Karpas-422 (cell line): Measurements from ENCODE around the gene MYH13. TPM values are rescaled to one million over a fixed set of nuclear protein-coding genes. Genes with fewer than 3 reads are reported as not detected.

Experiments used
- DNase-seq: peaks from one replicate; pipeline ENCODE4 v3.0.0-alpha.2; 2015
- H2AFZ ChIP-seq: fragments of 200-600 bp; sonication (generic); 2 replicates; pipeline ENCODE4 v1.6.1; 2014; ENCODE audit warnings: antibody characterized with exemption, low read length, mixed read lengths
- H3K27ac ChIP-seq: fragments of 200-600 bp; sonication (generic); 2 replicates; pipeline ENCODE4 v1.5.1; 2014; ENCODE audit warnings: mild to moderate bottlenecking, low read length, moderate library complexity
- H3K27me3 ChIP-seq: fragments of 200-600 bp; sonication (generic); 2 replicates; pipeline ENCODE4 v1.6.1; 2014; ENCODE audit warnings: low read length, mixed read lengths
- H3K36me3 ChIP-seq: fragments of 200-600 bp; sonication (generic); 2 replicates; pipeline ENCODE4 v1.6.1; 2014; ENCODE audit warnings: low read length, mixed read lengths; ENCODE audit not compliant: insufficient read depth
- H3K4me1 ChIP-seq: fragments of 200-600 bp; sonication (generic); 2 replicates; pipeline ENCODE4 v1.6.1; 2014; ENCODE audit warnings: mild to moderate bottlenecking, low read length, mixed read lengths
- H3K4me2 ChIP-seq: fragments of 200-600 bp; sonication (generic); 2 replicates; pipeline ENCODE4 v1.6.1; 2014; ENCODE audit warnings: low read length, low read depth, mild to moderate bottlenecking; ENCODE audit not compliant: poor library complexity, severe bottlenecking
- H3K4me3 ChIP-seq: fragments of 200-600 bp; sonication (generic); 2 replicates; pipeline ENCODE4 v1.5.1; 2014; ENCODE audit warnings: mild to moderate bottlenecking, antibody characterized with exemption, low read length, mixed read lengths
- H3K79me2 ChIP-seq: fragments of 200-600 bp; sonication (generic); 2 replicates; pipeline ENCODE4 v1.6.1; 2014; ENCODE audit warnings: mild to moderate bottlenecking, low read length, mixed read lengths
- H3K9ac ChIP-seq: fragments of 200-600 bp; sonication (generic); 2 replicates; pipeline ENCODE4 v1.6.0; 2014; ENCODE audit warnings: low read length
- H3K9me2 ChIP-seq: fragments of 200-600 bp; sonication (generic), shearing (Covaris generic); replicated peaks from 2 replicates; pipeline ENCODE4 v1.6.0; 2014; ENCODE audit warnings: mild to moderate bottlenecking, low read length, moderate library complexity; ENCODE audit not compliant: insufficient read depth
- H3K9me3 ChIP-seq: fragments of 300-700, 200-600 bp; sonication (generic); 2 replicates; pipeline ENCODE4 v1.6.1; 2014; ENCODE audit warnings: low read length, mixed read lengths
- H4K20me1 ChIP-seq: fragments of 200-600 bp; sonication (generic); 2 replicates; pipeline ENCODE4 v1.6.1; 2014; ENCODE audit warnings: mild to moderate bottlenecking, antibody characterized with exemption, low read length, low read depth; ENCODE audit not compliant: insufficient read depth
- total RNA-seq: library from RNA; depleted of rRNA; stranded (reverse); fragments of >200 nt; shearing (Covaris generic); gene quantifications from 2 replicates; pipeline ENCODE4 v1.2.3, GENCODE V29; 2014; ENCODE audit warnings: low replicate concordance

MYH13 gene
- total RNA-seq, 1 experiment from 2014 or later, result not detected

DNA sequence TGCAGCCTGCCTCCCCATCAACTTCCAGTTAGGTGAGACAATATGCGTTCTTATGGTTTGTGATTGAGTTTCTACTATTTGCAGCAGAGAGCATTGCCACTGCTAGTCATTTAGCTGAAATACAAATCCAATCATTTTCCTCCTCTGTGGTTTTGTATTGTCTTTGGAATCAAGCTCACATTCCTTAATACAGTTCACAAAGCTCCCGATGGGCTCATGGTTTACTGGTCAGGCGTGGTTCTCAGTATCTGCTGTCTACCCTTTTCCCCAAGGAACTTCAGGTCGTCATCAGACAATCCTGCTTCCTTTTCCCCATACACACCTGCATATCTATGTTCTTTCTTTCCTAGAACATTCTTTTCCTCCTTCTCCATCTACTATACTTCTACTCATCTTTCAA, 104.8 kb downstream of the MYH13 start:
- Histone ChIP-seq H3K4me3 (no peak overlapping the region), H3K4me2 (no peak overlapping the region), H3K4me1 (peaks cover 13% of the 10 kb centered on the region; the same call in 1 of the 2 replicates), H2AFZ (no peak overlapping the region), H3K9ac (no peak overlapping the region), H3K27me3 (no peaks in the 10 kb centered on the region; the same call in 1 of the 2 replicates), H3K36me3 (no peaks in the 10 kb centered on the region), H3K9me2 (no peaks in the 10 kb centered on the region), H3K79me2 (no peaks in the 10 kb centered on the region), H3K9me3 (no peaks in the 10 kb centered on the region), H4K20me1 (no peaks in the 10 kb centered on the region), H3K27ac (no peak overlapping the region)
- no peak for DNase-seq

DNA sequence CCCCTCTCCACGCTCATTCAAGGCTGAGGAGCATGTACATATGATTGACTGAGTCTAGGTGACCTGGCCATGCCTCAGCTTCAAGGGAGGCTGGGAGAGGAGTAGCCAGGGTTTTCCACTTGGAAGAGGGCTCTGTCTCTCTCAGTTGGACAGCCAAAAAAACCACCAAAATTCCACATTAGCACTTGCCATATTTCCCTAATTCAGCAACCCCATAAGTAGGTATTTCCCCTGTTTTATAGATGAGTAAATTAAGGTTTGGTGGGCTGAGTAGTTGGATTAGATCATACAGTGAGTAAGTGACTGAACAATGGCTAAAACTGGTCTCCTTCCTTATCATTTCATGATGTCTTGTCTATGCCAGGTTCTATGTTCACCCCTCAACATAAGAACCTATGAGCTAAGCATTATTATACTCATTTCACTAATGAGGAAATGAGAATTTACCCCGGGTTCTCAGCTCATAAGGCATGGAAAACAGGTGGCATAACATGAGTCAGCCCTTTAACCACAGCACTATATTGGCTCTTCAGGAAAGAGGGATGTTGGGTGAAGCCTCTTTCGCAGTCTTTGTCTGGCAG, 106.4 kb downstream of the MYH13 start:
- Histone ChIP-seq H4K20me1 (no peaks in the 10 kb centered on the region), H3K9me2 (no peaks in the 10 kb centered on the region), H3K9ac (no peak overlapping the region), H3K4me3 (no peak overlapping the region), H3K4me2 (no peak overlapping the region), H3K36me3 (no peaks in the 10 kb centered on the region), H2AFZ (no peak overlapping the region), H3K79me2 (no peaks in the 10 kb centered on the region), H3K9me3 (no peaks in the 10 kb centered on the region), H3K27me3 (no peaks in the 10 kb centered on the region; the same call in 1 of the 2 replicates), H3K4me1 (peaks cover 13% of the 10 kb centered on the region; the same call in 1 of the 2 replicates), H3K27ac (no peak overlapping the region)
- DNase-seq, result peak; percentile 51

DNA sequence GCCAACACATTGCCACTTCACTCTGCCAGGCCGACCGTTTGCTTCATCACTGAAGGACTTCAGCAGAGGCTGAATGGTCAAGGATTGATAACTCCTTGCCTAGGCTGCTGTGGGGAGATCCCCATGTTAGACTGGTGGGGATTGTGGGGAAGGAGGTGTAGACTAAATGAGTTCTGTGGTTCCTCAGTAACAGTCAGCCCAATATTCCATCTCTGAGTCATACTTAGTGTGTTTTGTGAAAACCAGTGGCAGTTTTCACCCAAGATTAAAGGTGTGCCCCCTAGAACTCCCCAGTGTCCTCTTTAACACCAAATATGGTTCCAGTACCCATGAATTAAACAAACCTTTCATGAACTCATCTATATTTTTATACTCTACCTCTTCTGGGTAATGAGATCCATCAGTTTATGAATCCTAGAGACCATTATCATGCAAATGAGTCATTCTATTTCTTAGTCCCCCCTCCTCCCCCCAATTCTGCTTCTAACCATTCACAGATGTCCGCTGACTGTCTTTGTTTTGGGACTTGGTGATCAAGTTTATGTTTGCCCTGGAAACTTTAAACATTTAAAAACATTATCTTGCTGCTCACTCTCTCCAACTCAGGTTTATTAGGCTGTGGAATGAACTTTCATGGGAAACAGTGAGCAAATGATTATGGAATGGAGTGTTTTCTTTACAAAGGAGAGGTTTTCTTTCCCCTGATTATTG, 107.6 kb downstream of the MYH13 start:
- H3K9ac ChIP-seq, result no peak overlapping the region
- no peak overlapping the region for H2AFZ ChIP-seq
- no peaks in the 10 kb centered on the region for H3K79me2 ChIP-seq
- H3K36me3 ChIP-seq, result no peaks in the 10 kb centered on the region
- no peak overlapping the region for H3K4me3 ChIP-seq
- DNase-seq, result no peak
- no peaks in the 10 kb centered on the region; the same call in 1 of the 2 replicates for H3K27me3 ChIP-seq
- H4K20me1 ChIP-seq, result no peaks in the 10 kb centered on the region
- peaks cover 13% of the 10 kb centered on the region; the same call in 1 of the 2 replicates for H3K4me1 ChIP-seq
- H3K9me2 ChIP-seq, result no peaks in the 10 kb centered on the region
- H3K9me3 ChIP-seq, result no peaks in the 10 kb centered on the region
- H3K27ac ChIP-seq, result no peak overlapping the region
- no peak overlapping the region for H3K4me2 ChIP-seq

DNA sequence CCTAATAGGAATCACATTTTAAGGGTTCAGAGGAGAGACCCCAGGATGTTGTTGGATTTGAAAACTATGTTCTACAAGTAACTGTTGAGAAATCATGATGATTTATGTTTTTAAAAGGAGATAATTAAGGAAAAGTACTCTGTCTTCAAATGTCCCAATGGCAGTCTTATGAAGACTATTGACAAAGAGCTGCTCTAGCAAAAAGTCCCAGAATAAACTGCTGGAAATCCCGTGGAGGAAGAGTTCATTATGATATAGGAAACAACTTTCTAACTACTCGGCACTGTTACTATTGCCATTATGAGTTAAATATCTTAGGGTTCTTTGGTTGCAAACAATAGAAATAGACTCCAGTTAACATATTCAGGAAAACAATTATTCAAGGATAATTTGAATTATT, 108.8 kb downstream of the MYH13 start:
- H3K4me3 ChIP-seq, result no peak overlapping the region
- no peaks in the 10 kb centered on the region for H3K36me3 ChIP-seq
- no peaks in the 10 kb centered on the region for H4K20me1 ChIP-seq
- no peaks in the 10 kb centered on the region; the same call in 1 of the 2 replicates for H3K27me3 ChIP-seq
- no peak overlapping the region for H2AFZ ChIP-seq
- H3K9ac ChIP-seq, result no peak overlapping the region
- H3K4me2 ChIP-seq, result no peak overlapping the region
- H3K79me2 ChIP-seq, result no peaks in the 10 kb centered on the region
- H3K27ac ChIP-seq, result no peak overlapping the region
- no peak for DNase-seq
- H3K9me3 ChIP-seq, result no peaks in the 10 kb centered on the region
- no peaks in the 10 kb centered on the region for H3K9me2 ChIP-seq
- peaks cover 12% of the 10 kb centered on the region; the same call in 1 of the 2 replicates for H3K4me1 ChIP-seq

DNA sequence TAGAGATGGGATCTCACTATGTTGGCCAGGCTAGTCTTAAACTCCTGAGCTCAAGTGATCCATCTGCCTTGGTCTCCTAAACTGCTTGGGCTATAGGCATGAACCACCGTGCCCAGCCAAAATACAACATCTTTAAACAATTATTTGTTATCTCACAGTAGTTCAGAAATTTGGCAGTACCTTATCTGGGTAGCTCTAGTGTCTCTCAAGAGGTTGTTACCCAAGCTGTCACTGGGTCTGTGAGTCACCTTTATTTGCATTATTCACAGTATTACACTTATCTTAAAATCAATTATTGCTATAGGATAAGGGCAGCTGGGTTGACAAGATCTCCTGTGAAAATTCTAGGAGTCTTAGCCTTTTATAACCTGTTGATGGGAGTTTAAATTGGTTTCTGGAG, 110.4 kb downstream of the MYH13 start:
- Histone ChIP-seq H3K9me2 (no peaks in the 10 kb centered on the region), H3K36me3 (no peaks in the 10 kb centered on the region), H3K79me2 (no peaks in the 10 kb centered on the region), H3K4me3 (no peak overlapping the region), H3K27me3 (no peaks in the 10 kb centered on the region; the same call in 1 of the 2 replicates), H3K9ac (no peak overlapping the region), H3K27ac (no peak overlapping the region), H3K4me1 (peaks cover 9% of the 10 kb centered on the region; the same call in 1 of the 2 replicates), H4K20me1 (no peaks in the 10 kb centered on the region), H3K9me3 (no peaks in the 10 kb centered on the region), H3K4me2 (no peak overlapping the region), H2AFZ (no peak overlapping the region)
- no peak for DNase-seq

DNA sequence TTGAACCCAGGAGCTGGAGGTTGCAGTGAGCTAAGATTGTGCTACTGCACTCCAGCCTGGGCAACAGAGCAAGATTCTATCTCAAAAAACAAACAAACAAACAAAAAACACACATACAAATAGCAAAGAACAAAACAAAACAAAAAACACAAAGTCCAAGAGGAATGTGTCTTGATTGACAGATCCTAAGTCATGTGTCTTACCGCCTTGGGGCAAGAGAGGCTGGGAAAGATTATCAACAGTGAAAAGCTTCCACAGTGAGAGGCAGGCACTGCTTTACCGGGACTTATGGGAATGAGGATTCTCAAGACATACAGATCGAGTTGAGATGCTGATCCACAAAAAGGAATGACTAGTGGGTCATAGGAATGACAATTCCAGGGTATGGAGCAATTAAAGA, 111.7 kb downstream of the MYH13 start:
- Histone ChIP-seq H3K9me3 (no peaks in the 10 kb centered on the region), H3K36me3 (no peaks in the 10 kb centered on the region), H2AFZ (no peak overlapping the region), H3K27ac (no peak overlapping the region), H3K79me2 (no peaks in the 10 kb centered on the region), H3K9ac (no peak overlapping the region), H3K4me3 (no peak overlapping the region), H4K20me1 (no peaks in the 10 kb centered on the region), H3K9me2 (no peaks in the 10 kb centered on the region), H3K4me2 (no peak overlapping the region), H3K27me3 (no peaks in the 10 kb centered on the region; the same call in 1 of the 2 replicates), H3K4me1 (peaks cover 3% of the 10 kb centered on the region; the same call in 1 of the 2 replicates)
- no peak for DNase-seq

DNA sequence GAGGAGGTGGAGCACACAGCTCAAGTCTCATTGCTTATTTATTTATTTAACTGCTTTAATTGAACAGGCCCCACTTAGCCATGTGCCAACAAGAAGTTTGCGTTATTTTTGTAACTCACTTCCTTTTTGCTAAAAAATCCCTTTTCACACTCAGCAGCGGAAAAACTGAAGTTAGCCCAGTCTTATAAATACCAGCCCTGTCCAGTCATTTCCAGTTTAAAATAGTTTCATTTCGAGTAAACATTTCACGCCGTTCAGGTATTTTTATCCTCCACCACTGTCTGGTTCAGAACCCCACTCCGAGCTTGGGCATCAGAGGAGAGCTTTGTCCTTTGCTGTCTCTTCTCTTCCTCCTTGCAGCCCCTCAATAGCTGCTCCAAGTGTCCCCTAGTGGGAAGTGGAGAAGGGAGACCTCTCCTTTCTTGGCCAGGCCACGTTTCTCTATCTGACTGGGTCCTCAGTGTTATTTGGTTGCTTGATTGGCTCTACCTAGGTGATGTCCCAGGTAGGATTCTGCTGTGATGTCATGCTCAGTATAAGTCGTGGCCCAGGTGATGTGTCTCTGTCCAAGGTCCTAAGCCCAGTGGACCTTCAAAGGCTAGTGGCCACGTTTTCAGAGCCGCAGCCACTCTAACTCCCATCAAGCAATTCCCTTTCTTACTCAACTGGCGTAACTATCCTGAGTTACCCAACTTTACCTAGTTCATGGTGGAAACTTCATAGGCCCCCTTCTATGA, 121.4 kb downstream of the MYH13 start:
- Histone ChIP-seq H3K4me1 (no peaks in the 10 kb centered on the region), H3K9ac (no peak overlapping the region), H3K36me3 (no peaks in the 10 kb centered on the region), H3K4me2 (no peak overlapping the region), H3K9me2 (no peaks in the 10 kb centered on the region), H3K9me3 (no peaks in the 10 kb centered on the region), H3K27me3 (no peaks in the 10 kb centered on the region), H4K20me1 (no peaks in the 10 kb centered on the region), H3K4me3 (no peak overlapping the region), H2AFZ (0 out of 2 replicates have a peak overlapping the region, but pooled peaks have one; percentile 67), H3K79me2 (no peaks in the 10 kb centered on the region), H3K27ac (no peak overlapping the region)
- no peak for DNase-seq
